ENCODE results near the gene ISCA2.

ISCA2 gene

DNA sequence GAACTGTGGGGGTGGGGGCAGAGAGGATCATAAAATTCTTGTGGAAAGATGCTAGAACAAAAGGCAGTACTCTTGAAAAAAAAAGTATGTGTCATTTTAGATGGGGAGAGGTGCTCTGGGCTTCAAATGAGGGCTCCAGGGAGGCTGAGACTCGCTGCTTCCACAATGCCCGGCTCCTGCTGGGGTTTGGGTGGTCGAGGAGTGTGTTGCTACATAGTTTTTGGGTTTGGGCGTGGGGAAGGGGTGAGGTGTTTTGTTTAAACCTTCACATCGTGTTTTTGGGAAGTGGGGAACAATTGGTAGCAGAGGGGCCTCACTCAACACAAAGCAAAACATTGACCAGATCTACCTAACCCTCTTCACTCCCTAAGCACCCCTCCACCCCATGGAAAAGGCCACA is 8.1 kb downstream of the ISCA2 start:
- no peak for DNase-seq (ENCODE audit: low read depth)
- H3K4me3 ChIP-seq (ENCODE audit: control insufficient read depth, low read depth, low read length): no peak overlapping the region
- TF ChIP-seq, protein P1, sequence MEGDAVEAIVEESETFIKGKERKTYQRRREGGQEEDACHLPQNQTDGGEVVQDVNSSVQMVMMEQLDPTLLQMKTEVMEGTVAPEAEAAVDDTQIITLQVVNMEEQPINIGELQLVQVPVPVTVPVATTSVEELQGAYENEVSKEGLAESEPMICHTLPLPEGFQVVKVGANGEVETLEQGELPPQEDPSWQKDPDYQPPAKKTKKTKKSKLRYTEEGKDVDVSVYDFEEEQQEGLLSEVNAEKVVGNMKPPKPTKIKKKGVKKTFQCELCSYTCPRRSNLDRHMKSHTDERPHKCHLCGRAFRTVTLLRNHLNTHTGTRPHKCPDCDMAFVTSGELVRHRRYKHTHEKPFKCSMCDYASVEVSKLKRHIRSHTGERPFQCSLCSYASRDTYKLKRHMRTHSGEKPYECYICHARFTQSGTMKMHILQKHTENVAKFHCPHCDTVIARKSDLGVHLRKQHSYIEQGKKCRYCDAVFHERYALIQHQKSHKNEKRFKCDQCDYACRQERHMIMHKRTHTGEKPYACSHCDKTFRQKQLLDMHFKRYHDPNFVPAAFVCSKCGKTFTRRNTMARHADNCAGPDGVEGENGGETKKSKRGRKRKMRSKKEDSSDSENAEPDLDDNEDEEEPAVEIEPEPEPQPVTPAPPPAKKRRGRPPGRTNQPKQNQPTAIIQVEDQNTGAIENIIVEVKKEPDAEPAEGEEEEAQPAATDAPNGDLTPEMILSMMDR (conservative IDR thresholded peaks at IDR 0.05; ENCODE audit: control insufficient read depth, insufficient read depth, low read depth, low read length): no peak

DNA sequence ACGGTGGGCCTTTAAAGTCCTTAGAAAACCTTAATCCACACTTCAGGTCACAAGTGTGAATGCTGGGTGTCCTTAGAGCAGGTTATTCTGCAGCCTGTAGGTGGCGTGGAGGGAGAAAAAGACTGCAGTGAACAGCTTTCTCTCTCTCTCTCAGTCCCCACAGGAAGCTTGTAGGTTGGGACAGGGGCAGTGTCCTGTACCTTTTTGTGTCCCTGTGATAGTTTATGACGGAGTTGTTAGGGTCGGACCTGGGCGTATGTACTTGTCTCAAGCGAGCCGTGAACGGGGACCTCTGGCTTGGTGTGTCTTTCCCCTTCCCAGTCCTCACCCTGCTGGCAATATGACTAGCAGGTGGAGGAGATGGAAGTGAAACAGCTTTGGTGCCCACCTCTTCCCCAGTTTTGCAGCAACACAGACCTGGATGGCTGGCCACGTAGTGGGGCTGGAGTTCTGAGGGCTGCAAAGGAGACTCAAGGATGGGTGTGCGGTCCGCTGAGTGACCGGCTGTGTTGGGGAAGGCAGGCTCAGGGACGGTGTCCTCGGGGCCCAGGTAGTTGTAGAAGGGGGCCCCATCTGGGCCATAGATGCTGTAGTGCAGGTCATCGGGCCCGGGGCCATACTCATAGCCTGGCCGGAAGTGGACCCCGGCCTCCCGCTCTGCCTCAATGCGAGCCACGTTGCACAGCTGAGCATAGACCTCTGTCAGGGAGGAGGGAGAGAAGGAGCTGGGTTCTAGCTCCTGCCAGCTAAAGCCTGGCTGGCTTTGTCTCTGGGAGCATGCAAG is 8.9 kb downstream of the ISCA2 start:
- peak; percentile 49 for DNase-seq (ENCODE audit: low read depth)
- no peak overlapping the region for H3K4me3 ChIP-seq (ENCODE audit: control insufficient read depth, low read depth, low read length)
- TF ChIP-seq, protein P1 (conservative IDR thresholded peaks at IDR 0.05; ENCODE audit: control insufficient read depth, insufficient read depth, low read depth, low read length): peak; percentile 55

GRCh38 chr14:74503291-74503937 is 9.8 kb downstream of the ISCA2 start:
- H3K4me3 ChIP-seq (ENCODE audit: control insufficient read depth, low read depth, low read length): no peak overlapping the region
- TF ChIP-seq, protein P1 (conservative IDR thresholded peaks at IDR 0.05; ENCODE audit: control insufficient read depth, insufficient read depth, low read depth, low read length): no peak
- no peak for DNase-seq (ENCODE audit: low read depth)

- no peak for DNase-seq (ENCODE audit: low read depth)
- TF ChIP-seq, protein P1 (conservative IDR thresholded peaks at IDR 0.05; ENCODE audit: control insufficient read depth, insufficient read depth, low read depth, low read length): no peak
- no peak overlapping the region for H3K4me3 ChIP-seq (ENCODE audit: control insufficient read depth, low read depth, low read length)
Measured at GRCh38 chr14:74503938-74504335, 10.4 kb downstream of the ISCA2 start.

GRCh38 chr14:74504412-74504811 is 10.8 kb downstream of the ISCA2 start:
- no peak overlapping the region for H3K4me3 ChIP-seq (ENCODE audit: control insufficient read depth, low read depth, low read length)
- DNase-seq (ENCODE audit: low read depth): no peak

DNA sequence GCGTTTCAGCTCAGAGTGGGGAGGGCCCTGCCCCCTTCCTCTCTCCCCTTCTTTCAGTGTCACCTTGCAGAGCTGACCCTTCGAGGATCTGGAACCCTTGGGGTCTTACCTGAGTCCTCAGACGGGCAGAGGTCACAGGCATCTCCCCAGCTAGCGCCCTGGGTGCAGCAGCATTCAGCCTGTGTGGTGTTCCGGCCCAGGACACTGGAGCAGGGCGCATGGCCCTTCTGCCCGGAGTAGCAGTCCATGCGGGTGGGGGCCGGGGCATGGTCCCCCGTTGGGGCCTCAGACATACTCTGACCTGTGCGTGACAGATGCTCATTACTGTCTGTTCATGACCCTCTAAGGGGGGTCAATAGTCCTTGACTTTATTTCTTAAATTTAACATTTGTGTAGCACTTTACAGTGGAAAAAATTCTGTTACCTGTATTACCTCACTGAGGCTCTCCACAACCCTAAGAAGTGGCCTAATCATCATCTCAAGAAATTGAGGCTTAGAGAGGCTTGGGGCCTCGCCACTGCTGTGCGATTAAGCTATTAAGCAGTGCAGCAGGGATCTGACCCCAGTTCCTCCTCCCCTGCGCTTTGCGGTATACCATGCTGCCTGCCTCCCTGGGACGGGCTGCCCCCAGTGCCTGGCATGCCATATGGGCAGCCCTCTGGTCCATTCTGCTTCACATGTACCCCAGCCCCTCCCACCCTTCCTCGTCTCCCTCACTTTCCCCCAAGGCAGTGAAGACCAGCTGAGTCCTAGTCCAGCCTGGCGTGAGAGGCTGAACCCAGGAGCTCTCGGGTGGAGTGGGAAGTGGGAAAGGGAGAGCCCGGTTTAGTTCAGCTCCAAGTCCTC is 11.5 kb downstream of the ISCA2 start:
- TF ChIP-seq, protein P1 (conservative IDR thresholded peaks at IDR 0.05; ENCODE audit: control insufficient read depth, insufficient read depth, low read depth, low read length): no peak
- H3K4me3 ChIP-seq (ENCODE audit: control insufficient read depth, low read depth, low read length): no peak overlapping the region
- no peak for DNase-seq (ENCODE audit: low read depth)

More at GRCh38 chr14:74504412-74504811, 10.8 kb downstream of the ISCA2 start:
- TF ChIP-seq, protein P1 (conservative IDR thresholded peaks at IDR 0.05; ENCODE audit: control insufficient read depth, insufficient read depth, low read depth, low read length): no peak

Data from fibroblast of mammary gland (primary cell).